Keratinocyte (primary cell): ENCODE data around the gene LIN9. TPM values are rescaled to one million over a fixed set of nuclear protein-coding genes. Genes with fewer than 3 reads are reported as not detected.

ENCODE experiments used
- DNase-seq: peaks from one replicate; pipeline ENCODE4 v3.0.0-alpha.2; 2011; ENCODE audit warnings: low read depth, missing footprints, low spot score
- FAIRE-seq: peaks from 2 replicates; lab custom pipeline; 2011; peaks lifted over from hg19 to GRCh38; lab: Jason Lieb, UNC
- H2AFZ ChIP-seq: 2 replicates; pipeline ENCODE4 v1.6.0; 2012; ENCODE audit warnings: low read length, control low read depth, inconsistent platforms; ENCODE audit not compliant: control insufficient read depth
- H3K27ac ChIP-seq: 2 replicates; pipeline ENCODE4 v1.5.1; 2011; ENCODE audit warnings: low read length; ENCODE audit not compliant: control insufficient read depth, insufficient read depth
- H3K27me3 ChIP-seq: 3 replicates; pipeline ENCODE4 v1.6.0; 2011; ENCODE audit warnings: low read length; ENCODE audit not compliant: control insufficient read depth, insufficient read depth; ENCODE audit errors: extremely low read depth
- H3K36me3 ChIP-seq, 2 experiments: 2 replicates in 1 of 2; 3 replicates in 1 of 2; pipeline ENCODE4 v1.5.1; 2011; ENCODE audit warnings: low read length in 2 of 2, mild to moderate bottlenecking in 1 of 2; ENCODE audit not compliant: control insufficient read depth in 2 of 2, insufficient read depth in 2 of 2; ENCODE audit errors: extremely low read depth in 1 of 2
- H3K4me1 ChIP-seq: 3 replicates; pipeline ENCODE4 v1.5.1; 2011; ENCODE audit warnings: low read length; ENCODE audit not compliant: control insufficient read depth, insufficient read depth; ENCODE audit errors: extremely low read depth
- H3K4me2 ChIP-seq: 3 replicates; pipeline ENCODE4 v1.6.0; 2011; ENCODE audit warnings: low read depth, low read length; ENCODE audit not compliant: control insufficient read depth, insufficient read depth; ENCODE audit errors: extremely low read depth
- H3K4me3 ChIP-seq, 3 experiments: fragments of 200-600 bp in 1 of 3; sonication (generic) in 1 of 3; 2 replicates in 2 of 3; 3 replicates in 1 of 3; pipeline ENCODE4 v1.5.1; 2011 to 2016; ENCODE audit warnings: low read length in 3 of 3, mild to moderate bottlenecking in 3 of 3, control low read depth in 2 of 3, inconsistent platforms in 1 of 3, low read depth in 1 of 3, mixed read lengths in 1 of 3, mixed run types in 1 of 3, moderate library complexity in 1 of 3; ENCODE audit not compliant: control insufficient read depth in 2 of 3, insufficient read depth in 2 of 3; ENCODE audit errors: extremely low read depth in 1 of 3
- H3K79me2 ChIP-seq: 2 replicates; pipeline ENCODE4 v1.6.0; 2012; ENCODE audit warnings: low read length; ENCODE audit not compliant: control insufficient read depth, insufficient read depth
- H3K9ac ChIP-seq: 3 replicates; pipeline ENCODE4 v1.6.0; 2011; ENCODE audit warnings: low read length; ENCODE audit not compliant: control insufficient read depth, insufficient read depth; ENCODE audit errors: extremely low read depth
- H3K9me1 ChIP-seq: 3 replicates; pipeline ENCODE4 v1.6.0; 2011; ENCODE audit warnings: low read length; ENCODE audit not compliant: control insufficient read depth, insufficient read depth; ENCODE audit errors: extremely low read depth
- H3K9me3 ChIP-seq: 2 replicates; pipeline ENCODE4 v1.5.1; 2012; ENCODE audit warnings: low read depth, low read length; ENCODE audit not compliant: control insufficient read depth
- H4K20me1 ChIP-seq: 3 replicates; pipeline ENCODE4 v1.6.0; 2011; ENCODE audit warnings: low read length; ENCODE audit not compliant: control insufficient read depth, insufficient read depth; ENCODE audit errors: extremely low read depth
- CTCF ChIP-seq, 3 experiments: IDR thresholded peaks in 1 of 3; conservative IDR thresholded peaks in 1 of 3; optimal IDR thresholded peaks in 1 of 3; 2 replicates in 2 of 3; 3 replicates in 1 of 3; pipeline versions ENCODE3 to v1.5.1; 2011; ENCODE audit warnings: low read length in 3 of 3, mild to moderate bottlenecking in 3 of 3, moderate library complexity in 2 of 3, control low read depth in 1 of 3, inconsistent platforms in 1 of 3; ENCODE audit not compliant: insufficient read depth in 2 of 3; ENCODE audit errors: extremely low read depth in 1 of 3
- EZH2 ChIP-seq: IDR thresholded peaks from one replicate; pipeline ENCODE4 v1.6.1; 2012; ENCODE audit warnings: inconsistent platforms, mild to moderate bottlenecking, low read length, moderate library complexity
- dilution Hi-C: fragments of 300-500 bp; cut with MboI; formaldehyde crosslinking; loops from one replicate; pipeline ENCODE4 v1.7.0; 2020; ENCODE audit warnings: low sequenced_read_pairs; ENCODE audit not compliant: extremely low pct_ligation_motif_present
- polyA plus RNA-seq, 5 experiments: library from polyadenylated mRNA; depleted of rRNA in 3 of 5; stranded (reverse) in 3 of 5; stranded (forward) in 1 of 5; unstranded in 1 of 5; fragments of >200 nt; gene quantifications; 1 replicate in 1 of 5; 2 replicates in 3 of 5; 3 replicates in 1 of 5; pipeline versions ENCODE4 v1.2.1 to v1.2.3, GENCODE V29; 2011 to 2012; ENCODE audit warnings: missing spikeins in 2 of 5, low read depth in 1 of 5, low replicate concordance in 1 of 5

The LIN9 gene
- polyA plus RNA-seq, 1 donor (not counting 4 experiments of a cell fraction or from before 2014, with no cell fraction given): 5.6 TPM

GRCh38 chr1:226211181-226211821 is 97.7 kb downstream of the LIN9 start:
- Histone ChIP-seq H2AFZ (no peak overlapping the region), H3K79me2 (no peaks in the 10 kb centered on the region), H3K9me3 (no peaks in the 10 kb centered on the region), H3K27ac (no peak overlapping the region), H4K20me1 (no peaks in the 10 kb centered on the region), H3K4me2 (no peak overlapping the region), H3K27me3 (peaks cover 4% of the 10 kb centered on the region), H3K9me1 (no peaks in the 10 kb centered on the region), H3K9ac (no peak overlapping the region), H3K4me3 (no peak overlapping the region), H3K36me3 (no peaks in the 10 kb centered on the region), H3K4me1 (peaks cover 5% of the 10 kb centered on the region)
- TF ChIP-seq CTCF (optimal IDR thresholded peaks at IDR 0.05 in 1 of 3, IDR thresholded peaks at IDR 0.05 in 1 of 3, conservative IDR thresholded peaks at IDR 0.05 in 1 of 3; ENCODE audit: extremely low read depth in 1 of 3, insufficient read depth in 2 of 3, low read length in 3 of 3) (no peak), EZH2 (no peak)
- dilution Hi-C loops: no loop called here
- DNase-seq: no peak
- FAIRE-seq: no peak

GRCh38 chr1:226210571-226211176 is 98.3 kb downstream of the LIN9 start:
- H3K4me1 ChIP-seq: peaks cover 5% of the 10 kb centered on the region
- TF ChIP-seq CTCF (optimal IDR thresholded peaks at IDR 0.05 in 1 of 3, IDR thresholded peaks at IDR 0.05 in 1 of 3, conservative IDR thresholded peaks at IDR 0.05 in 1 of 3; ENCODE audit: extremely low read depth in 1 of 3, insufficient read depth in 2 of 3, low read length in 3 of 3) (no peak), EZH2 (no peak)
- FAIRE-seq: no peak

More at GRCh38 chr1:226210571-226211176, 98.3 kb downstream of the LIN9 start:
- H3K27ac ChIP-seq: no peak overlapping the region
- H3K9me1 ChIP-seq: no peaks in the 10 kb centered on the region
- no peak for DNase-seq
- no peak overlapping the region for H2AFZ ChIP-seq
- no peak overlapping the region for H3K9ac ChIP-seq
- no peaks in the 10 kb centered on the region for H3K36me3 ChIP-seq
- dilution Hi-C loops: no loop called here
- H3K4me2 ChIP-seq: no peak overlapping the region
- H3K27me3 ChIP-seq: peaks cover 4% of the 10 kb centered on the region
- H3K4me3 ChIP-seq: no peak overlapping the region
- H3K79me2 ChIP-seq: no peaks in the 10 kb centered on the region
- H3K9me3 ChIP-seq: no peaks in the 10 kb centered on the region
- no peaks in the 10 kb centered on the region for H4K20me1 ChIP-seq
